ENCODE results near the gene PASK.
A peak's percentile ranks its signal among the peaks of the same experiment; 100 is the strongest.
"Not testable (repeated sequence)": the region's sequence is repeated elsewhere in the genome, so short reads cannot be mapped to it uniquely, and the experiment has no call there.

The PASK gene

DNA sequence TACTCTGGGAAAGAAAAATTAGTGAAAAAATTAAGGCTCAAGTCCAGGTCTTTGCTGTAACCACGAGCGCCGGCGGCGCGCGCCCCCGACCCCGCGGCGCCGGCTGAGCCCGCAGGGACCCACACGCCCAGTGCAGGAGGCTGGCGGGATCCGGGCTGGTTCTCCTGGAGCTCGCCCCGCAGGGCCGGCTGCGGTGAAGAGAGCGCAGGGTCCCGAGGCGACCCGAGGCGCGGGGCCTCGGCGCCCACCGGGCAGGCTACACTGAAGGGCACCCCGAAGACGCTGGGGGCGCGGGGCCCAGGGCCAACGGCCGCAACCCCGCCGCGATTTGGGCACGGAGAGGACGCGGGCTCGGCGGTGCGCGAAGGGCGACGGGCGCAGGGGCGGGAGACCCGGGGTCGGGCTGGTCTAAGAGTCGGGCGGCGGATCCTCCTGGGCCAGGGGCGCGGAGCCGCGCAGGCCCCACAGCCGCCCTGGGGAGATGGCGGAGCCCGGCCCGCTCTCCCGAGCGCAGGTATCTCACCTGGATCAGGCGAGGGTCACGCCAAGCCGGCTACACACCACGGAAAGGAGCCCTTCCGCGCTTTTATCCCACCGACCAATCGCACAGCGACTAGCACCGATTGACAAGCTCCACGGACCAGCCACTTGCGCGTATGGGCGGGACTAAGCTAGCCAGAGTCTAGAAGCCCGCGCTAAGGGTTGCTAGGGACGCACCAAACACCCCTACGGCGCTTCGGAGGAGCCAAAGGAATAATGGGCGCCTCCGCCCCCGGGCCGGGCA is at the start of gene PASK:
Gene PASK, minus strand, starts transcription at position 582 of the 784 bp plus-strand sequence. CDS start 6,440 bp downstream, outside the sequence.
- DNase-seq (ENCODE audit: low read depth), result peak; percentile 90

- no peak for DNase-seq (ENCODE audit: low read depth)
Measured at GRCh38 chr2:241198381-241199279, 49.4 kb upstream of the PASK start.

DNA sequence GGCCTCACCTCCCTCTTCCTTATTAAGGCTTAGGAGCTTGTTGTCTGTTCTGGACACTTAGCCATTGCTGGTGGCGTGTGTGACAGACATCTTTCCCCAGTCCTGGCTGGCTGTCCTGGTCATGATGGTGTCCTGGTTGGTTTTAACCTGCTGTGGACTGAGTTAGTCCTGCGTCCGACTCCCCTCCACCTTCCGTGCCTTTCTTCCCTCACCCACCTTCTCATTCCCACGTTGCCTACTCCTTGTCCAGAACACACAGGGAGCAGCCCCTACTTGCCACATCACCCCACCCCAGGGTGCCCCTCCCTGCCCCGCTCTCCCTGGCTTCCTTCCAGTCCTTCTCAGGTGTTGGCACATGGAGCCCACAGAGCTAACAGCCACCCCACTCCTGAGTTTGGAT is 48.7 kb upstream of the PASK start:
- no peak for DNase-seq (ENCODE audit: low read depth)

- DNase-seq (ENCODE audit: low read depth), result not testable (repeated sequence)
Measured at GRCh38 chr2:241197246-241197645, 48.0 kb upstream of the PASK start.

DNA sequence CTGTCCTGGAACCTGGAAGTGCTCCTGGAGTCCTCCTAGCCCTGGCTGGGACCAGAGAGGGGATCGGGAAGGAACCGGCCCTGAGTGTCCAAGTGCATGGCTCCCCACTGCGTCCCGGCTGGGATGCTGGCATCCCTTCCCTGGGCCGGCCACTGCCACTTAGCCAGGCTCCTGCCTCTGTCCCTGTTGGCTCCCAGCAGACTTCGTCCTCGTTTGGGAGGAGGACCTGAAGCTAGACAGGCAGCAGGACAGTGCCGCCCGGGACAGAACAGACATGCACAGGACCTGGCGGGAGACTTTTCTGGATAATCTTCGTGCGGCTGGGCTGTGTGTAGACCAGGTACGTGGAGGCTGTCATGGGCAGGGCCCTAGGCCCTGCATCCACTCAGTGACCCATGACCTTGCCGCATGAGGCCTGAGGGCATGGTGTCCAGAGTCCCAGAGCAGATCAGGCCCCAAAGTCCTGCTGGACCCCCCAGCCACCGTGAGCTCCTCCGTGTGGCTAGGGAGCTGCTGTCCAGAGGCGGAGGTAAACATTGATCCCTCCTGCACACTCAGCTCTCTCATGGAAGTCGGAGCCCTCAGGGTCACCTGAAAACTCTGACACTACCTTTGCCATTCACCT is 46.3 kb upstream of the PASK start:
- DNase-seq (ENCODE audit: low read depth), result no peak

DNA sequence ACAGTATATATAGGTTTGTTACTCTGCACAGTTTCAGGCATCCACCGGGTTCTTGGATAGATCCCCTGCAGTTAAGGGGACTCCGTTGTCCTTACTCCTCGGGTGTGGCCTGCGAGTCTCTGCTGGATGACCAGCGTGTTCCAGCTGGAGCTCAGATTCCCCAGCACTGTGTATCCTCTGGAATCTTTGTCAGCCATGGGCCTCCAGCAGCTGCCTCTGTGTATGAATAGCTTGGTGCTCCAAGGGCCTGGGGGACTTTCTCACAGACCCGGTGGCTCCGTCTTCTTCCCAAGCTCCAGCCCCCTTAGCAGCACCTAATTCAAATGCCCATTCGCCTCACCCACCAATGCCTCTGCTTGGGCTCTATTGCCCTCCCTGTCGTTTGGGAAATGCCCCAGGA is 45.5 kb upstream of the PASK start:
- no peak for DNase-seq (ENCODE audit: low read depth)

- no peak for DNase-seq (ENCODE audit: low read depth)
Measured at GRCh38 chr2:241193271-241193670, 44.0 kb upstream of the PASK start.

DNA sequence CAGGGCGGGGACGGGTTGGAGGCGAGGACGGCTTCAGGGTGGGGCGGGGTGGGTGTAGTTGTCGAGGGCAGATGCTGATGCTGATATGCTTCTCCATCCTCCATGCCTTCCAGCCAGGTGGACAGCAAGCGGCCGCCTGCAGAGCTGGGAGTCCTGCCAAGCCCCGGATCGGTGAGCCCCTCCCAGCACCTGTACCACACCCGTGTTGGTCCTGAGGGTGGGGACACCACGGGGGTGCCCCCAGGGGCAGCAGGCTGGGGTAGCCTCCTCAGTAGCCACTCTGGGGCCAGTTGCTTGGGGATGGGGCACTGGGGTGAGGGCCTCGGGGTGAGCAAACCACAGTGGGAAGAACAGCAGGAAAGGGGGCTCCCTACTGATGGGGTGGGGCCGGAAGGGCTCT is 41.8 kb upstream of the PASK start:
- no peak for DNase-seq (ENCODE audit: low read depth)

DNA sequence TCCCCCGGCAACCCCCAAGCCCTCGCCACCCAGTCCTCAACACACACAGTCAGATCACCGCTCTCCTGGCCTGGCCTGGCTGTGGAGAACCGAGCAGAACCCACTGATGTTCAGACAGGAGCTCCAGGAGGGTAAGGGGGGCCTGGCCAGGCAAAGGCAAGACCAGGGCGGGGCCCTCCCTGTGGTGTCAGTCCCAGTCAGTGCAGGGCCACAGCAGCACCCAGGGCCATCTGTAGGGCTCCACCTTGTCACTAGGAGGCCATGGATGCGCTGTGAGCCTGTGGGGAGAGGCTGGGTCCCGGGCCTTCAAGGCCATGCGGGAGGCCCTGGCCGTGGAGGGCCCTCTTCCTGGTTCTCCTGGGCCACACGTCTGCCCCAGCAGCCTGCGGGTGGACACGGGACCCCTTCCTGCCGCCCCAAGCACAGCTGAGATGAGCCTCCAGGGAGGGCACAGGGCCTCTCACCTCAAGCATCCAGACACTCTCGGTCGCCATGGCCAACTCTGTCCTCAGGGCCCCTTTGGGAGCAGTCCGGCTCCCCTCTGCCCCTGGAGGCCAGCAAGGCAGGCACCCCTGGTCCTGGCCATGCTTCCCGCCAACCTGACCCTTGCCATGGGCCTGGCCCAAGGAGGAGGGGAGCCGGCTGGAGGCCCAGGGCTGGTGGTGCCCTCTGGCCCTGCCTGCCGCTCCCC is 41.2 kb upstream of the PASK start:
- DNase-seq (ENCODE audit: low read depth), result no peak

GRCh38 chr2:241189856-241190201 is 40.6 kb upstream of the PASK start:
- DNase-seq (ENCODE audit: low read depth), result no peak

- DNase-seq (ENCODE audit: low read depth), result no peak
Measured at GRCh38 chr2:241189093-241189855, 40.0 kb upstream of the PASK start.

GRCh38 chr2:241188361-241189092 is 39.3 kb upstream of the PASK start, which contains the start of gene ANO7:
ANO7 (plus strand) TSS chr2:241188677; CDS start chr2:241190064, 1,387 bp downstream.
- no peak for DNase-seq (ENCODE audit: low read depth)

- DNase-seq (ENCODE audit: low read depth), result no peak
Measured at GRCh38 chr2:241187918-241188234, 38.6 kb upstream of the PASK start.

GRCh38 chr2:241187101-241187917 is 38.0 kb upstream of the PASK start:
- no peak for DNase-seq (ENCODE audit: low read depth)

- DNase-seq (ENCODE audit: low read depth), result no peak
Measured at GRCh38 chr2:241185961-241186360, 36.7 kb upstream of the PASK start.

DNA sequence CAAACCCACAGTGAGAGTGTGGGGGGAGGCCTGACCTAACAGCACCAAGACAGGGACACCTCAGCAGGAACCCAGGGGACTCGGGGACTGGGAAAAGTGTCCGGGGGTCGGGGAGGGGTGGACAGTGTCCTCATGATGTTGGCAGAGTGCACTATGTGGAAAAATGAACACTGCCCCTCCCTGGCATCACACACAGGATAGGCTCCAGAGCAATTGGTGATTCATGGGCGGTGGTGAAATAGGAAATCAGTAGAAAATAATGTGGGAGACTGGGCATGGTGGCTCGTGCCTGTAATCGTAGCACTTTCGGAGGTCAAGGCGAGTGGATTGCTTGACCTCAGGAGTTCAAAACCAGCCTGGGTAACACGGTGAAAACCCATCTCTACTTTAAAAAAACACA is 35.6 kb upstream of the PASK start:
- no peak for DNase-seq (ENCODE audit: low read depth)

- DNase-seq (ENCODE audit: low read depth), result no peak
Measured at GRCh38 chr2:241183221-241183620, 33.9 kb upstream of the PASK start.

GRCh38 chr2:241182531-241183133 is 33.4 kb upstream of the PASK start:
- no peak for DNase-seq (ENCODE audit: low read depth)

DNA sequence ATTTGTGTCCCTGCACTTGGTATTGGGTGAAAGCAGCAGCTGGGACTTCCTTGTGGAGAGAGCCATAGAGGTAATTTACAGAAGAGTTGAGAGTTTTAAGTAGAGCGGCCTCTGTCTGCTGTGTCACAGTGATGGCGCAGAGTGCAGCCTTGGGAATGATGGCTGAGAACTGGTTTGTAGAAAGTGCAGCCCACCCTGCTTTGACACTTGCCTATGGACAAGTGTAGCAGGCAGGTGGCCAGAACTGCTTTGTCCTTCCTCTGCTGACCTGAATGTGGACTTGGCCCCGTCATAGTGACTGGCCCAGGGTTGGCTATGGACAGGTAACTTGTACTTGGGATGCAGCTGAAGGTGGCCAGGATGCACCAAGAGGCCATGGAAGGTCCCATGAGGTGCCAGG is 32.9 kb upstream of the PASK start:
- no peak for DNase-seq (ENCODE audit: low read depth)

Data from activated gamma-delta T cell treated with anti-CD3 and anti-CD28 coated beads, Interleukin-2, amount 50 U/mL, for 16 hours (primary cell).